Gastroesophageal sphincter (tissue), 4 donors: ENCODE measurements around the gene EGFL8. TPM values are rescaled to one million over a fixed set of nuclear protein-coding genes. Genes with fewer than 3 reads are reported as not detected.

Experiments
- ATAC-seq: fragments of 150-250 bp; one replicate; pipeline ENCODE4 v1.9.1; 2016; ENCODE audit warnings: mild to moderate bottlenecking, moderate library complexity
- H3K27ac ChIP-seq, 4 donors: fragments of 200-600 bp; sonication (generic) in 3 of 4; 1 replicate in 3 of 4; 2 replicates in 1 of 4; pipeline ENCODE4 v1.5.1; 2016 to 2019
- H3K27me3 ChIP-seq: fragments of 200-600 bp; sonication (generic); one replicate; pipeline ENCODE4 v1.5.1; 2019
- H3K36me3 ChIP-seq, 2 donors: fragments of 200-600 bp; sonication (generic); one replicate each; pipeline ENCODE4 v1.5.1; 2019; ENCODE audit warnings: control low read depth in 1 of 2
- H3K4me1 ChIP-seq, 3 donors: fragments of 200-600 bp; sonication (generic); 1 replicate in 2 of 3; 2 replicates in 1 of 3; pipeline ENCODE4 v1.5.1; 2016 to 2019; ENCODE audit warnings: control low read depth in 2 of 3
- H3K4me3 ChIP-seq, 2 donors: fragments of 200-600 bp; sonication (generic); one replicate each; pipeline ENCODE4 v1.5.1; 2019; ENCODE audit warnings: mild to moderate bottlenecking in 1 of 2, moderate library complexity in 1 of 2
- H3K9me3 ChIP-seq, 3 donors: fragments of 200-600 bp; sonication (generic); one replicate each; pipeline ENCODE4 v1.5.1; 2017 to 2019; ENCODE audit warnings: control low read depth in 2 of 3
- EP300 ChIP-seq: sonication (generic); formaldehyde crosslinking; IDR thresholded peaks from one replicate; pipeline ENCODE4 v1.6.1; 2017; ENCODE audit warnings: antibody characterized with exemption, mild to moderate bottlenecking
- POLR2A ChIP-seq, 2 donors: fragments of 450-650 bp; IDR thresholded peaks; one replicate each; pipeline ENCODE4 v1.6.1; 2017; ENCODE audit warnings: antibody characterized with exemption in 2 of 2, mild to moderate bottlenecking in 2 of 2, moderate library complexity in 1 of 2
- POLR2AphosphoS5 ChIP-seq: sonication (generic); formaldehyde crosslinking; IDR thresholded peaks from one replicate; pipeline ENCODE4 v1.6.1; 2017; ENCODE audit warnings: antibody characterized with exemption
- WGBS, 2 donors: methylation state at CpG; one replicate each; pipeline ENCODE4 v1.1.5; 2018; ENCODE audit warnings: low coverage in 1 of 2; 5-methylcytosine and 5-hydroxymethylcytosine counted together
- total RNA-seq, 4 donors: library from RNA; depleted of rRNA; stranded (reverse); fragments of >200 nt; gene quantifications; one replicate each; pipeline ENCODE4 v1.1.0, GENCODE V29; 2016
- TF ChIP-seq, protein P1 (sequence below), 4 experiments: fragments of 200-600 bp in 2 of 4; fragments of 450-650 bp in 2 of 4; sonication (generic) in 1 of 4; IDR thresholded peaks; one replicate each; pipeline ENCODE4 v1.5.1; 2017 to 2019; ENCODE audit warnings: antibody characterized with exemption in 4 of 4, mild to moderate bottlenecking in 2 of 4, moderate library complexity in 2 of 4

The EGFL8 gene
- total RNA-seq, 4 donors from 2014 or later: 5.0 to 15.1 (median 10.1) TPM

DNA sequence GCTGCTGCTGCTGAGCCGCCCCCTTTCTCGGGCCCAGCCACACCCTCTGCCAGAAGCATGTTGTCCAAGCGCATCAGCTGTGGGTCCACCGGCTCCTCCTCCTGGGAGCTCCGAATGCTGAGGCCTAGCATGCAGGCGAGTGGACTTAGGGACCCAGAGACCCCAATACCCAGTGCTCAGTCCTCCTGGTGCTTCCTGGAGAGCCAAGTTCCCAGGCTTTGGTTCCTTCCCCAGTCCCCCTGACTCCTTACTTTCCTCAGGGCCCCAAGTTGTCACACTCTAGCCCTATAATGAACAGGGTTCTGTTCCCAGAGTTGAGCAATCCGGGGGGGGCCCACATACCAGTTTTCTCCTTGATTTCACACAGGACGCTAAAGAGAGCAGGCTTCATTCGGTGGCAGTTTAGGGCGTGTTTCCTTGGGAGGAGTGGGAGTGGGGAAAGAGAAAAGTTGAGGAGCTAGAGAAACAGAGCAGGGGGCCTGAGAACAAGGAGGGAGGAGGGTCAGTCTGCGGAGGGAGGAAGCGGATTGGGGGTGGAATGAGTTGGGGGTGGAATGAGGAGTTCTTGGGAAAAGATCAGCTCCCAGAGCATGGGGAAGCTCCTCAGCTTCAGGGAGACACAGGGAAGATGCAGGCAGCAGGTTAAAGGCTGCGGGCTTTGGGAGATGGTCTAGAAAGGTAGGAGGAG, 24.1 kb downstream of the EGFL8 start:
- Histone ChIP-seq H3K4me3 (peak overlapping the region; percentile 89 to 98), H3K27ac (peak overlapping the region; percentile 97 to 99 (median 98)), H3K27me3 (no peaks in the 10 kb centered on the region), H3K9me3 (no peaks in the 10 kb centered on the region), H3K36me3 (peaks cover 0 to 28% of the 10 kb centered on the region in 2 donors), H3K4me1 (peaks cover 0 to 89% (median 34%) of the 10 kb centered on the region in 3 donors)
- TF ChIP-seq EP300: no peak
- TF ChIP-seq POLR2AphosphoS5: no peak
- TF ChIP-seq POLR2A (IDR thresholded peaks at IDR 0.05): no peak
- TF ChIP-seq, protein P1, sequence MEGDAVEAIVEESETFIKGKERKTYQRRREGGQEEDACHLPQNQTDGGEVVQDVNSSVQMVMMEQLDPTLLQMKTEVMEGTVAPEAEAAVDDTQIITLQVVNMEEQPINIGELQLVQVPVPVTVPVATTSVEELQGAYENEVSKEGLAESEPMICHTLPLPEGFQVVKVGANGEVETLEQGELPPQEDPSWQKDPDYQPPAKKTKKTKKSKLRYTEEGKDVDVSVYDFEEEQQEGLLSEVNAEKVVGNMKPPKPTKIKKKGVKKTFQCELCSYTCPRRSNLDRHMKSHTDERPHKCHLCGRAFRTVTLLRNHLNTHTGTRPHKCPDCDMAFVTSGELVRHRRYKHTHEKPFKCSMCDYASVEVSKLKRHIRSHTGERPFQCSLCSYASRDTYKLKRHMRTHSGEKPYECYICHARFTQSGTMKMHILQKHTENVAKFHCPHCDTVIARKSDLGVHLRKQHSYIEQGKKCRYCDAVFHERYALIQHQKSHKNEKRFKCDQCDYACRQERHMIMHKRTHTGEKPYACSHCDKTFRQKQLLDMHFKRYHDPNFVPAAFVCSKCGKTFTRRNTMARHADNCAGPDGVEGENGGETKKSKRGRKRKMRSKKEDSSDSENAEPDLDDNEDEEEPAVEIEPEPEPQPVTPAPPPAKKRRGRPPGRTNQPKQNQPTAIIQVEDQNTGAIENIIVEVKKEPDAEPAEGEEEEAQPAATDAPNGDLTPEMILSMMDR (IDR thresholded peaks at IDR 0.05): no peak
- no peak for ATAC-seq
- 1 to 8% methylated on average over 3 to 7 of the region's 13 CpGs for WGBS, 2 donors

DNA sequence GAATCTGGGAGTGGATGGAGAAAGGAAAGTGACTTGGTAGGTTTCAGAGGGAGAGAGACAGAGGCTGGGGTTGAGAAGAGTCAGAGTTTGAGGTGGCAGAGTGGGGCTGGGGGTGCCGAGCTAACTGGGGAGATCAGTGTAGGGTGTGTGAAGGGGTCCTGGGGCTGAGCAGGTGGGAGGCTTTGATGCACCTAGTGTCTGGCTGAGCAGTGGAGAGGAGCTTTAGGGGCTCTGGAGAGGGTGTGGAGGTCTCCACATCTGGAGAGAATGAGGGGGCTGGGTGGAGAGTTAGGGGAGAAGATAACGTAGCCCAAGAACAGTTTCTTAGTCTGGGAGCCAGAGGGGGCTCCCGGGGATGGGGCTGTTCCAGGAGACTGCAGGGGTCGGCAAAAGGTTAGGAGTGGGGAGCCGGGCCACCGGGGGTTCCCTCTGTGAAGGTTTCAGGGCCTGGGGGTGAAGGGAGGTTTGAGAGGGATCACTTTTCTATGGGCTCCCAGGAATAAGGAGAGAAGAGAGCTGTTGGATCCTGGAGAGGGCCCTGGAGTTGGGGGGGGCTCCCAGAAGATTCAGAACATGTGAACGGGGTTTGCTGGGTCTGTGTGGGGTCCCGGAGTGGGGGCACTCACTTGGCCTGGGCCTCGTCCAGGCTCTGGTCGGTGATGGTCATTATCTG, 24.8 kb downstream of the EGFL8 start:
- no peak for ATAC-seq
- H3K9me3 ChIP-seq: no peaks in the 10 kb centered on the region
- H3K4me1 ChIP-seq: peaks cover 0 to 88% (median 34%) of the 10 kb centered on the region in 3 donors
- peak overlapping the region; percentile 97 to 99 (median 98) for H3K27ac ChIP-seq
- WGBS, 2 donors: 0 to 4% methylated on average over 6 of the region's 10 CpGs
- H3K27me3 ChIP-seq: no peaks in the 10 kb centered on the region
- peaks cover 0 to 23% of the 10 kb centered on the region in 2 donors for H3K36me3 ChIP-seq
- peak overlapping the region; percentile 89 to 98 for H3K4me3 ChIP-seq
- TF ChIP-seq EP300 (no peak), POLR2AphosphoS5 (no peak), POLR2A (IDR thresholded peaks at IDR 0.05) (no peak)
- TF ChIP-seq, protein P1 (IDR thresholded peaks at IDR 0.05): no peak

- 0% methylated on average over 1 of the region's 23 CpGs; no CpG with 5 or more reads in 1 of the 2 donors for WGBS, 2 donors
Observed at GRCh38 chr6:32189742-32190053, 25.3 kb downstream of the EGFL8 start.

DNA sequence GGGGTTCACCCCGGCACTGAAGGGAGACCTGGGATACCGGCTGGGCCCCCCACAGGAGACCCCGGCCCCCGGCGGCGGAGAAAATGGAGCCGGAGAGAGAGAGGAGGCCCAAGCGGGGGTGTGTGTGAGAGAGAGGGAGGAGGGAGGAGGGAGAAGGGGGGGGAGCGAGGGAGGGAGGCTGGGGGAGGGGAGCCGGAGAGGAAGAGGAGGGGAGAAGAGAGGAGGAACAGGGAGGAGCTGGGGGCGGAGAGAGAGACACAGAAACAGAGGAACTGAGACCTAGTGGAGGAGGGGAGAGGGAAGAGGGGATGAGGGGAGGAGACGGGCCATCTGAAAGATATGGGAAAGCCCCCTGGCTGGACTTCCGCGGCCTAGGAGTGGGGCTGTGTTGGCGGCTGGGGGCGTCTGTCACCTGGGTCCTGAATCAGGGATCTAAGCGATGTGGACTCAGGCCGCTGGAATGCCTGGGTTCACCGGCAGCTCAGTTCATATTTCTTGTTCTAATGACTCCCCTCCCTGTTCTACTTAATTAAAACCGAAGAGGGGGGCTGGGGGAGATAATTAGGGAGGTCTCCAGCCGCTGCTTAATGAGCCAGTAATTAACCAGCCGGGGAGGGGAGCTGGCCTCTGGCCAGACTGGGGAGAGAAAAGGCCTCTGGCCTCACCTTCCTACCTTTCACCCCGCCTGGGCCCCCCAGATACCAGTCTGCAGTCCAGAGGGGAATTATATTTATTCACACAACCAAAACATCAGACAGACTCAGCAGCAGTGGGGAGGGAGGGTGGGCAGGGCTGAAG, 25.9 kb downstream of the EGFL8 start, which contains the start of gene PBX2:
Gene PBX2 (minus strand): TSS at position 149 of the 798 bp plus-strand sequence. CDS start 287 bp downstream, outside the sequence.
- peak; percentile 74 for ATAC-seq
- H3K4me1 ChIP-seq: peaks cover 0 to 88% (median 41%) of the 10 kb centered on the region in 3 donors
- H3K27ac ChIP-seq: peak within 1 kb of the TSS; percentile 97 to 99 (median 98)
- H3K9me3 ChIP-seq: no peaks in the 10 kb centered on the region
- no peak for TF ChIP-seq EP300
- peak; percentile 52 to 73 for TF ChIP-seq POLR2A (IDR thresholded peaks at IDR 0.05)
- TF ChIP-seq POLR2AphosphoS5: peak; percentile 44
- TF ChIP-seq, protein P1 (IDR thresholded peaks at IDR 0.05): no peak
- no peaks in the 10 kb centered on the region for H3K27me3 ChIP-seq
- H3K4me3 ChIP-seq: peak within 1 kb of the TSS; percentile 89 to 98
- peaks cover 0 to 23% of the 10 kb centered on the region in 2 donors for H3K36me3 ChIP-seq
- WGBS, 2 donors: 0% methylated on average over 3 to 8 of the region's 23 CpGs

More at GRCh38 chr6:32189742-32190053, 25.3 kb downstream of the EGFL8 start:
- H3K4me3 ChIP-seq: peak overlapping the region; percentile 89 to 98
- H3K27me3 ChIP-seq: no peaks in the 10 kb centered on the region
- TF ChIP-seq, protein P1 (IDR thresholded peaks at IDR 0.05): no peak
- TF ChIP-seq EP300: no peak
- no peak for TF ChIP-seq POLR2A (IDR thresholded peaks at IDR 0.05)
- TF ChIP-seq POLR2AphosphoS5: no peak
- peak overlapping the region; percentile 97 to 99 (median 98) for H3K27ac ChIP-seq
- ATAC-seq: no peak
- peaks cover 0 to 23% of the 10 kb centered on the region in 2 donors for H3K36me3 ChIP-seq
- peaks cover 0 to 88% (median 38%) of the 10 kb centered on the region in 3 donors for H3K4me1 ChIP-seq
- H3K9me3 ChIP-seq: no peaks in the 10 kb centered on the region
